HUDEP-2 (cell line): ENCODE results near the gene KCNK4.
"Not testable (repeated sequence)": the region's sequence is repeated elsewhere in the genome, so short reads cannot be mapped to it uniquely, and the experiment has no call there.

Experiments used
- DNase-seq, 76 experiments: peaks; one replicate each; lab custom pipeline; 2025; ENCODE audit not compliant: unreplicated experiment in 76 of 76; lab: John Stamatoyannopoulos, UW

The KCNK4 gene

GRCh38 chr11:64291262-64291751 is at the start of gene KCNK4:
Gene KCNK4, plus strand, starts transcription at chr11:64291302. Its CDS starts 1,717 bp downstream, at chr11:64293019.
- no peak for DNase-seq

- peak in 32 of 76 experiments; percentile 12 to 98 (median 34) for DNase-seq
Observed at GRCh38 chr11:64241491-64242374, 49.4 kb upstream of the KCNK4 start.

GRCh38 chr11:64243236-64243854 is 47.8 kb upstream of the KCNK4 start:
- DNase-seq = no peak

- DNase-seq = no peak
Observed at GRCh38 chr11:64244107-64244506, 47.0 kb upstream of the KCNK4 start.

- no peak for DNase-seq
Observed at GRCh38 chr11:64244966-64245365, 46.1 kb upstream of the KCNK4 start.

- peak in 7 of 76 experiments; percentile 16 to 34 (median 25) for DNase-seq
Observed at GRCh38 chr11:64245401-64245796, 45.7 kb upstream of the KCNK4 start.

- DNase-seq = peak in 66 of 76 experiments; percentile 14 to 81 (median 59)
Observed at GRCh38 chr11:64245797-64246620, 45.1 kb upstream of the KCNK4 start.

- DNase-seq = not testable (repeated sequence)
Observed at GRCh38 chr11:64246621-64246870, 44.6 kb upstream of the KCNK4 start.

- DNase-seq = peak in 71 of 76 experiments; percentile 39 to 91 (median 80)
Observed at GRCh38 chr11:64246871-64247728, 44.0 kb upstream of the KCNK4 start, which contains the start of gene PPP1R14B. Gene PPP1R14B, minus strand, starts transcription at chr11:64246943. Its CDS starts 270 bp downstream, at chr11:64246673.

GRCh38 chr11:64247729-64248531 is 43.2 kb upstream of the KCNK4 start:
- DNase-seq = peak in 1 of 76 experiments; percentile 54

GRCh38 chr11:64248578-64248977 is 42.5 kb upstream of the KCNK4 start:
- peak in 2 of 76 experiments; percentile 16 to 21 for DNase-seq

- no peak for DNase-seq
Observed at GRCh38 chr11:64249038-64249437, 42.1 kb upstream of the KCNK4 start.

GRCh38 chr11:64249563-64250414 is 41.3 kb upstream of the KCNK4 start:
- DNase-seq = peak in 9 of 76 experiments; percentile 10 to 35 (median 24)

GRCh38 chr11:64250415-64251015 is 40.6 kb upstream of the KCNK4 start:
- peak in 4 of 76 experiments; percentile 19 to 64 (median 28) for DNase-seq

- DNase-seq = peak in 41 of 76 experiments; percentile 11 to 66 (median 38)
Observed at GRCh38 chr11:64251016-64251752, 39.9 kb upstream of the KCNK4 start, which contains the start of gene PLCB3. Gene PLCB3, plus strand, starts transcription at chr11:64251530. Its CDS starts 120 bp downstream, at chr11:64251650.

- DNase-seq = no peak
Observed at GRCh38 chr11:64251753-64252002, 39.4 kb upstream of the KCNK4 start.
